NCI-H128 (cell line): ENCODE results near the gene TSFM.
A peak's percentile ranks its signal among the peaks of the same experiment; 100 is the strongest.

ENCODE experiments used
- DNase-seq: peaks from one replicate; lab custom pipeline; 2025; ENCODE audit not compliant: unreplicated experiment; lab: John Stamatoyannopoulos, UW

The TSFM gene

DNA sequence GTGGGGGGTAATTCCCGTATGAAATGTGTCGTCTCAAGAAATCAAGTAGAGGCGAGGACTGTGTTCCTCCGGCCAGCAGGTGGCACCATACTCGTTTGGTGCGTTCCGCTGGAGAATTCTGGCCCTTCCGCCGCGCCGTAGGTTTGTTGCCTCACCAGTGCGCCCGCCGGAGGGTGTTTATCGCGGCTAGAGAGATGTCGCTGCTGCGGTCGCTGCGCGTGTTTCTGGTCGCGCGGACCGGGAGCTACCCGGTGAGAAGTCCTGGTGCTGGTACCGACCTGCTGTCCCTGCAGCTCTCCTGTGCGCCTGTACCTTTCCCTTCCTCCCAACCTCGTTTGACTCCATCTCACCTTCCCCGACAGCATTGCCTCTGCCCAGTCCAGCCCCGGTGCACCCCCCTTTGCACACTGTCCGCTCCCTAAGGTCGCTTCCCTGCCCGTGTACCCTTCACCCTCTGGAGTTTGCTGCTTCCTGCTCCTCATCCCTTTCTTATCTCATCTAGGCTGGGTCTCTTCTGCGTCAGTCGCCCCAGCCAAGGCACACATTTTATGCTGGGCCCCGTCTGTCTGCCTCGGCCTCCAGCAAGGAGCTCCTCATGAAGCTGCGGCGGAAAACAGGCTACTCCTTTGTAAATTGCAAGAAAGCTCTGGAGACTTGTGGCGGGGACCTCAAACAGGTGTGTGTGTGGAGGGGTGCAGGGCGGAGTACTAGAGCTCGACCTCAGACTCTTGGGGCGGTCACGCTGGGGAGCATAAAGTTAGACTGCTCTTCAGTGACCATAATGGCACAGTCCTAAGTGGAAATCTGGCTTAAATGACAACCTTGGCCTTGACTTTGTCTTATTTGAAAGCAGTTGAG is at the start of gene TSFM:
TSS of gene TSFM (plus strand) at position 180 of the 858 bp plus-strand sequence. CDS start at position 195, 15 bp downstream.
- peak; percentile 90 for DNase-seq

DNA sequence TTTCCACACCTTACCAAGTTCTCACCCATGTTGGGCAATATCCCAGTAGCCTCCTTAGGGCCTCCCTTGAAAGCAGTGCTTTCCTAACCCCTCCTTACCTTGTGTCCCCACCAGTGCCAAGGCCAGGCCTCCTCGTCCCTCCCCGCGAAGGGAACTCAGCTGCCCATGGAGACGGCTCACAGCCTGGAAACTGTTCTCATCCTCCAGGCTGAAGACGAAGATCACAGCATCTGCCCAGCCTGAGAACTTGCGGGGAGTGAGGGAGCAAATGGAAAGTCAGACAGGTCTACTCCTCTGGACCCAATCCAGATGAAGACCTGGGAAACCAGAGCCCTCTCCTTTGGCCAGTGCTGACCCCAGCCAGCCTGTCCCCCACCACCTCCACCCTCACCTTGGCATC is 48.7 kb upstream of the TSFM start:
- DNase-seq, result no peak

DNA sequence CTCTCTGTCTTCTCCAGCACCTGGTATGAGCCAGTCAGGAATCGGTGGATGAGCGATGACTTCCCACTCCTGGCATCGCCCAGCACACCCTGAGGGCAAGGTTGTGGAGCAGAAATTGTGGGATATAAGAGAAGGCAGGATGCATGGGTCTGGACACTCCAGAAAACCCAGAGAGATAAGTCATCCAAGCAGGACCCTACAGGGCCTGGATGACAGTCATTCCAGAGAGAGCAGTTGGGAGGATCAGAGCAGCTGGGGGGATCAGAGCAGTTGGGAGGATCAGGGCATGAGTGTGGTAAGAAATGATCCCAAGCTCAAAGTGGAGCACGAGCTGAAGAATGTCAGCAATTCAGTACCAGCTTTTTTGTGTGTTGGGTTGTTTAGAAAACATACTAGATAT is 48.0 kb upstream of the TSFM start:
- DNase-seq, result no peak

DNA sequence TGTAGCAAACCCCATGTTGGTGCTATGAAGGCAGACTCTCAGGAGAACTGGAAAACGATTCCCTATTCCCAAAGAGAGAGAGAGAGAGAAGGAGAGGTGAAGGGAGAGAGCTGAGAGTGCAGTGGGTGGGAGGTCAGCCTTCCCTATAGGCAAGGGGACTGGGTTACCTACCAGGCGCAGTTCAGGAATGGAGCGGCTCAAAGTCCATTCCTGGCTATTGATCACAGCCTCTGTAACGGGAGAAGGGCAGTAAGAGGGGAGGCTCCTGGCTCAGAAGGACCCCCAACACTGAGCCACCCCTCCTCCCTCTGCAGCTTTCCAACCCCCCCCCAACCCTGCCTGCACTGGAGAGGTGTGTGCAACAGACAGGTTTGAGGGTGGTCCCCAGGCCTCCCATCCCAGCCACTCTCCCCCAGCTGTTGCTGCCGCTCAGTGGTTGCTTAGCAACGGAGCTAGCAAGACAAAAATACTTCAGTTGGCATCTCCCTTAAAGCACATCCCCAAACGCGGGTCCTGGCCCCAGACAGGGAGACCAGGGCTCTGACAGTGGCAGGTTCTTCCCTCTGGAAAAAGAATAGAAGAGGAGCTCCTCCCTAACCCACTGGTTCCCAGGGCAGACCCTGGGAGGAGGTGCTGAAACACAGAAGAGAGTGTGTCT is 47.3 kb upstream of the TSFM start:
- no peak for DNase-seq

DNA sequence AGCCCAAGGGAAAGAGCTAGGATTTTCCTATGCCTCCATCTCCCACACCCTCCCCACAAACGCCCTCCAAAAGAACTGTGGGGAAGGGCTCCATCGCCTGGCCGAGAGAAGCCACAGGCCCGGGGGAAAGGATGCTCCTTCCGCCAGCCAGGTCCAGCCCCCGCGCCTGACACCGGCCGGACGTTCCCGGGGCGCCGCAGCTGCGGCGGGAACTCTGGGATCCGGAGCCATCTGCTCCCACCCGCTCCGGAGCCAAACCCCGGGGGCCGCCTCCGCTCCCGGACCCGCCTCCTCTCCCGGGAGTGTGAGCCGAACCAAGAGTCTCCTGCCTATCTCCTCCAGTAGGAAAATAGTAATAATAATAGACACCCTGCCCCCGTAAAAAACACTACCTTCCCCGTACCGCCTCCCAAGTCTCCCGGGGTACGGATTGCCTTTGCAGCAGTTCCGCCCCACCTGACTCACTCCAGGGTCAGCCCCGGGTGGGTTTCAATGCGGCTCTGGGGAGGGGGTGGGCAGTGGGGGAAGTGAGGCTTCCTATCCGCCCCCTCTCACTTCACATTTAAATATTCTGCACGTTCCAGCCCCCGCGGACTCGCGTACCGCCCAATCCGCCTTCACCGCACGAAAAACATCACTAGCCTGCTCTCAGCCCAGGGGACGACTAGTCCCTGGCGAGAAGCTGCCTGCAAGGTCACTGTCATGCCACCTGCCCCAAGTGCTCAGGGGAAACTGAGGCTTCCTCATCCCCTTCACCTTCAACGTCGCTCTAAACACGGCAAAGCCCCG is 46.4 kb upstream of the TSFM start:
- DNase-seq, result no peak

DNA sequence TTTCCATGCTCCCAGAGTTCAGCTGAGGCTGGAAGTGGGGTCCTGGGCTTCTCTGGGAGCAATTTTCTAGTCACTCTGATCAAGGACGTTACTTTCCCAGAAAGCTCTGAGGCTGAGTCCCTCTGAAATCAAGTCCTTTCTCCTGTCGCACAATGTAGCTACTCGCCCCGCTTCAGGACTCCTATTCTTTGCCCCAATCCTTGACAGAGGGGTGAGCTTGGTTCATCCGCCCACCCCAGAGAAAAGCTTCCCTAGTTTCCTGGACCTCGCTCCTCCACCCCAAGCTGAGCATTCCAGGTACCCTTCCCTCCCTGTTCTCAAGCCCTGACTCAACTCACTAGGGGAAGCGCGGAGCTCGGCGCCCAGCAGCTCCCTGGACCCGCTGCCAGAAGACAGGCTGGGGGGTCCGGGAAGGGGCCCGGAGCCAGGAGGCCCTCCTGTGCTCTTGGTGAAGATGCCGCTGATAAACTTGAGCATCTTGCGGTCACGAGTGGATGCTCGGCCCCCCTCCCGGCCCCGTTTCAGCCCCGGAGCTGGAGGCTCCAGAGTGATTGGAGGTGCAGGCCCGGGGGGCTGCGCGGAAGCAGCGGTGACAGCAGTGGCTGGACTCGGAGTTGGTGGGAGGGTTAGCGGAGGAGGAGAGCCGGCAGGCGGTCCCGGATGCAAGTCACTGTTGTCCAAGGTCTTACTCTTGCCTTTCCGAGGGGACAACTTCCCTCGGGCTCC is 45.7 kb upstream of the TSFM start:
- DNase-seq, result no peak

DNA sequence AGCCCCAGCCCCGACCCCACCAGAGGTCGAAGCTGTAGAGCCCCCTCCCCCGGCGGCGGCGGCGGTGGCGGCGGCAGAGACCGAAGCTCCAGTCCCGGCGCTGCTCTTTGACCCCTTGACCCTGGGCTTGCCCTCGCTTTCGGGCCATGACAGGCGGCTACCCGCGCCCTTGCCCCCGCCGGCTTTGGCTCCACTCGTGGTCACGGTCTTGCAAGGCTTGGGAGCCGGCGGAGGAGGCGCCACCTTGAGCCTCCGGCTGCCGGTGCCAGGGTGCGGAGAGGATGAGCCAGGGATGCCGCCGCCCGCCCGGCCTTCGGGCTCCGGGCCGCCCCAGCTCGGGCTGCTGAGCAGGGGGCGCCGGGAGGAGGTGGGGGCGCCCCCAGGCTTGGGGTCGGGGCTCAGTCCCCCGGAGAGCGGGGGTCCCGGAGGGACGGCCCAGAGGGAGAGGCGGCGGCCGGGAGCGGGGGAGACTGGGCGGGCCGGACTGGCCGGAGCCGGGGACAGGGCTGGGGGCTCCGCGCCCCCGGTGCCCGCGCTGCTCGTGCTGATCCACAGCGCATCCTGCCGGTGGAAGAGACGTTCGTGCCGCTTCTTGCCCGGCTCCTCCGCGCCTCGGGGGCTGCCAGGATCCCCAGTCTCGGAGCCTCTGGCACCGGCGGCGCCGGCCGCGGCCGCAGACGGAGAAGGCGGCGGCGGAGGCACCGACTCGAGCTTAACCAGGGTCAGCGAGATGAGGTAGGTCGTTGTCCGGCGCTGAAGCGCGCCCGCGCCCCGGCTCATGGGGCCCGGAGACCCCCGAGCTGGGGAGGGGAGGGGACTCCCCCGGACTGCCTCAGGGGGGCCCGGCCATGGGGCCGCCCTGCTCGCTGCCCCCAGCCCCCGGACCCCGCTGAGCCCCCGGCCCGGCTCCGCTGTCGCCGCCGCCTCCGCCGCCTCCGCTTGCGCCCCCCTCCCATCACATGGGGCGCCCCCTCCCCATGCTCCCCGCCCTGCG is 44.8 kb upstream of the TSFM start:
- DNase-seq, result no peak

DNA sequence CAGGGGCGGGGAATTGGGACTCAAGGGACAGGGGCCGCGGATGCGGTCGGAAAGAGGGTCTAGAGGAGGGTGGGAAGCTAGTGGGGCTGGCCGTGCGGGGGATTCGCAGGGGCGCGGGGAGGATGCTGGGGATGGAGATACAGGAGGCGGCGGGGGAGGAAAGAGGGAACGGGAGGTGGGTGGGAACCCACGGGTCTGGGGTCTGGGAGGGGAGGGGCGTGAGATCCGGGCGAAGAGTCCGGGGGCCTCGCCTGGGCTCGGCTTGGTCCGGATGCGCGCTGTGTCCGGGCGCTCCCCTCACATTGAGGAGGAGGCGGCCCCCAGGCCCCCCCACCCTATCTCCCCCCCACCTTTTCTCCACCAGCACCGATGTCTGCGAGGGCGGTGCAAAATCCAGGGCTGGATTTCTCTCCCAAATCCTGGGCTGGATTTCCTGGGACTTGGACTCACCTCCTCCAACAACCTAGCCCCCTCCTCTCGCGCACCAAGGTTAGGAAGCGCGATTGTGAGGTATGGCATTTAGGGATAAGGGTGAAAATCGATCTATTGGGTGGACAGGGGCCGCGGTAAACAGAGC is 43.8 kb upstream of the TSFM start, which contains the start of gene AGAP2:
TSS of gene AGAP2 (minus strand) at position 82 of the 577 bp plus-strand sequence. CDS start 496 bp downstream, outside the sequence.
- no peak for DNase-seq

DNA sequence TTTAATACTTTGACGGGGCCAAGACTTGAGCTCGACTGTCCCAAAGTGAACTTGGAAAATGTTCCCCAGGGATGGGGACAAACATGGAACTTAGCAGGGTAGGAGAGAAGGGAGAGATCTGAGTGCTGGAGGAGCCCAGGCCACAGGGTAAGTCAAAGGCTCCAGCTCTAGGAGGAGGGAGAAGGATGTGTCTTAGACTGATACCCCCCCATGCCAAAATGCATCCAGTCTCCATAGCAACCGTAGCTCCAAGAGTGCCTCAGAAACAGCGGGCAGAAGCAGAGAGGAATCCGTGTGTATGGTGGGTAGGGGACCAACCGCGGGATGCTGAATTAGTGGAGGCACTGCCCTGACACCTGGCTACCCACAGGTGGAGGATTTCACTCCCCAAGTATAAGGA is 43.2 kb upstream of the TSFM start:
- no peak for DNase-seq

DNA sequence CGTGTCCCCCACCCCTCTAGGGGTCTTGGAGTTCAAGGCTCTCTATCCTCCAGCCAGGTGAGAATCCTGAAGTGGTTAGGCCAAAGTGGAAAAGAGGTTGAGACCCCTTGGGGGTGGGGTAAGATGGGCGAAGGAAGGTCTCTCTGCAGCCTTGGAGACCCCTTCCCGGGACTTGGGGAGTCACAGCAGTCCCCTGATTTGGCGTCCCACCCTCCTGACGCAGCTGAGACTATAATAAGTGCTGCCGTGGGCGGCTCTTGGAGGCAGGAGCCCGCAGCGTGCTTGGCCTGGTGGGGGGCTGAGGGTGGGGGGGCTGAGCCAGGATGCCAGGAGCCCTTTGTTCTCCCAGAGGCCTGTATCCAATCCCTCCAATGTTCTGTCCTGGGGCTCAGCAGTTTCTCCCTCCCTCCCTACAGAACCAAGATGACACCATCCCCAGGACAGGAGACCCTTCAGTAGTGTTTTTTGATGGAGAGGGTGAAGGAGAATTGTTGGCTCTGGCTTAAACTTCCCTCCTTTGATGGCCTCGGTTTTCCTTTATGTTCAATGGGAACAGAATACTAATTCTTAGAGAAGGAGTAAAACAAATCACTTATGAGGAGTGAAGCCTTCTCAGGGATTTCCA is 42.6 kb upstream of the TSFM start:
- no peak for DNase-seq

DNA sequence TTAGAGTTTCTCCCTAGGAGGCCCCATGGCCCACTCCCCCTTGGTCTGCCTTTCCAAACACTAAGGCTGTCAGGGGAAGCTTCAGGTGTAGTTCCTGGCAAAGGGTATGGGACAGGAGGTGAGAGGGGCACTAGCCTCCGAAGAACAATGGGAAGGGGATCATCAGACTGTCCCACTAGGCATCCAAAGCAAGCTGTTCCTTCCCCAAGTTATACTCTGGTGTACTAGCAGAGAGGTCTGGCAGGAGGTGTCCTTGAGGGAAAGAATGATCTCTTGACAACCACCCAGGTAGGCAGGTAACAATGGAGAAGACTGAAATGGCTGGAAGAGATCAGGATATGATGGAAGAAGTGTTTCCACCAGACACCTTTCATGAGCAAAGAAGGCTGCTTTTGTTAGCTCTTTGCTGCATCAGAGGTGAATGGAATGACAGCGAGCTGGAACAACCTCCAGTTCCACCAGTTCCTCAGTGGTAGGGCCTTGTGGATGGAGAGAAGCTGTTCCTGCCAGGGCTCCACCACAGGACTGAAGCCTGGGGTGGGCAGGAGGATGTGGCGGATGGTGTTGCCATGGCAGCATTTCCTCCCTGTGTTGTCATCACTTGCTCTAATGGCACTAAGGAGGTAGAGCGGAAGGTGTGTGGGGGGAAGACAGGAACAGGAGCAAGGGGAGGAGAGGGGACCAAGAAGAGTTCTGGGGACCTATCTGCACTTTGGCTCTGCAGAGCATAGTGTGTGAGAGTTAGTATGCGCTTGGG is 41.8 kb upstream of the TSFM start:
- DNase-seq, result no peak

DNA sequence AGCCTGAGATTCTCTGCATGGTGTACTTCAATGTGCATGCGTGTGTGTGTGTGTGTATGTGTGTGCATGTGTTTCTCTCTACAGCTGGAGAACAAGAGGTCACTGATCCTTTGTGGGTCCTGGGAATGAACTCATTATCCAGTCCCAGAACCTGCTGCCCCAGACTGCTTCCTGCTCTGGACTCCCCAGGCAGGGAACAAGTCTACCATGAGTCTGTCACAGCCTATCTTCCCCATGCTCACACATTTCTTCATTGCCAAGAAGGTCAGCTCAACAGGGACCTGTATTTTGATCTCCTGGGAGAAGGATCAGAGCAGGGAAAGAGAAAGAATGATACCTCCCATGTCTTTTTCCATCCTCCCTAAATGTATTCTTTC is 41.2 kb upstream of the TSFM start:
- DNase-seq, result no peak

DNA sequence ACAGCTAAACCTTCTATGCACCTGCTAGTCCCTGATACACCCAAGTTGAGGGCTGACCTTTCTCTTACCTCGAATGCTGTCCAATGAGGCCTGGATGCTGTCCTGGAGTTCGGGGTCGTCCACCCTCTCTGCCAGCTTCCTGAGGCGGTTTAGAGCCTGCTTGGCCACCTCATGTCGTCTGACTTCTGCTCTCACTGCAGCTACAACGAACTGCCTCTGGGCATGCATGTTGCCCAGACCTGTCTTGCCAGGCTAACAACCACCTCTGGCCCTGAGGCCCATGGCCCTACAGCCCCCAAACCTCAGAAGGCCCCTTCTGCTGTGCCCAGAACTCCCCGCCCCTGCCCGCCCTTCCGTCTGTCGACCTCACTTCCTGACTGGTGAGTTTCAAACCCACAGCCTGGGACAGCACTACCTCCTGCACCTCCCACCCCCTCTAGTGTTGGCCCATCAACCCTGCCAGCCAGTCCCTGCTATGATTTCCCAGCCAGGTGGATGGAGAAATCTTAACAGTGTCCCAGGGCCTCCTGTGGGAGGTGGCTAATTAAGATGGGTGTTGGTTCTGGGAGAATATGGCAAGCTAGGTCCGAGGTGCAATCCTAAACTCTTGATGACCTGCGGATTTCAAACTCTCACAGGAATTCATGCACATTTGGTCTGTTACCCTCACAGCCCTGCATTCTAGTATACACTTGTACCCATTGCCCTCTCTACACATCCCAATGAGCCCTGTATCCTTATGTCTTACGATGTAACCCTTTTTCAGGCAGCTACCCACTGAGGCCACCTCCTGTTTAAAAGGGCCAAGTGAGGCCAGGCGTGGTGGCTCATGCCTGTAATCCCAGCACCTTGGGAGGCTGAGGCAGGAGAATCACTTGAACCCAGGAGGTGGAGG is 40.5 kb upstream of the TSFM start:
- no peak for DNase-seq

DNA sequence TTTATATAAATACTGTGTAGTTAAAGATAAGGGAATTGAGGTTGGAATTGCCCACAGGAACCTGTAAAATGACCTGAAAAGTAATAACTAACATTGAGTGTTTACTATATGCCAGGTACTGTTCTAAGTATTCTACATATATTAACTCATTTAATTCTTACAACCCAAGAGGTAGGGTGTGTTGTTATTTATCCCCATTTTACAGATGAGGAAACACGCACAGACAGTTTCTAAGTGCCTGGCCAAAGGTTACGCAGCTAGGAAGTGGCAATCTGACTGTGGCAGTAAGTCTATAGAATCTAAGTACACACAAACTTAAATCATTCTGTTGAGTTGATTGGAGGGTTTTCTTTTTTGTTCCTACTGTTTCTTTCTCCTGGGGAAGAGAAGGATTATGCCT is 38.8 kb upstream of the TSFM start:
- DNase-seq, result no peak

DNA sequence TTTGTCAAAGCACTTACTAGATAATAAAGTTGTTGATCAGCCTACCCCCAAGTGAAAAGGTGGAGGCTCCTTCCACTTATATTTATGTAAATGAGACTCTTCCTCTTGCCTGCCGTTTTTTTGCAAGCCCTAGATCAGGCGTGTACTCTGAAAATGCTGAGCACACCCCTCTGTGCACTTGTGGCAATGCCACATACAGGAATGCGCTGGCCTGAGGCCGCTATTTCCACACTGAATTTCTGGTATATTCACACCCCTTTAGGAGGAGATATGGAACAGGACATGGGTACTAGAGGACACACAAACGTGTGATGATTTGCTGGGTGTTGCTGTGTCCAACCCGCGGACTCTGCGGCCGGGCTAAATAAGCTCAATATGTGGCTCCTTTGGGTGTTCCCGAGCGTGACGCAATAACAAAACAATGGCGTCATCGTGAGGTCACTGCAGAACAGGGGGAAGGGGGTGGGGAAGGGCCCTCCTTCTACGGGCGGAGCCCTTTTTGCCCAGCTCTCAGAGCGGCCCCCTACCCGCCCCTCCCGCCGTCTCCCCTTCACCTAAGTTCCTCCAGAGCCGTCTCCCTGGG is 38.3 kb upstream of the TSFM start:
- DNase-seq, result no peak

DNA sequence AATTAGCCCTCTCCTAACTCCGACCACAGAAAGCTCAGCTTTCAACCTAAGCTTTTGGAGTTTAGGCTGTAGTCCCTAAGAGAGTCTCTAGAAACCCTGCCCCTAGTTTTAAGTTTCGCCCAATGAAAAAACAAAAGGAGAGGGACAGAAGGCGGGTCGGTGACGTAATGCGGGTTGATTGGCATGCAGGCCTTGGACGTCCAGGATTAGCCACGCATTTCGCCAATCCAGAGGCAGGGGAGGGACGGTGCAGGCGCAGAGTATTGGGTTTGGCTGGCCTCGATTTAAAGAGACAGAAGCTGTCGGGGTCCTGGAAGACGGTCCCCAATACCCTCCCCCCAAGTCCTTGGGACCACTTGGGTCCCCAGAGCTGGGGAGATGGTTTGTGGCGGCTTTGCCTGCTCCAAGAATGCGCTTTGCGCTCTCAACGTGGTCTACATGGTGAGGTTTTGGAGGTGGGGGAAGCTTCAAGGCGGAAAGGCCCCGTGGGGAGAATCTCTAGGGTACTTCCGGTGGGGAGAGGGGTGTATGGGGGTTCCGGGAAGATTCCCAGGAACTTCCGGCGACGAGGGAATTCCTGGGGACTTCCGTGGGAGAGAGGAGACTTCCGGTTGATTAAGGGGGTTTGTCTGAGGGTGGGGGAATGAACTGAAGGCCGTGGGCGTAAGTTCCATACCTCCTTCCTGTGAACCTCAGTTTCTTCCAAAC is 37.7 kb upstream of the TSFM start, which contains the start of gene TSPAN31:
TSS of gene TSPAN31 (plus strand) at position 263 of the 708 bp plus-strand sequence. CDS start at position 379, 116 bp downstream.
- DNase-seq, result peak; percentile 94
